HepG2 (cell line): ENCODE measurements around the gene SLC39A1. TPM values are rescaled to one million over a fixed set of nuclear protein-coding genes. Genes with fewer than 3 reads are reported as not detected.
A peak's percentile ranks its signal among the peaks of the same experiment; 100 is the strongest.

Experiments
- AHDC1 ChIP-seq: sonication (generic); formaldehyde crosslinking; IDR thresholded peaks from 2 replicates; pipeline ENCODE4 v1.5.1; 2020; ENCODE audit warnings: mild to moderate bottlenecking, missing genetic modification reagents, borderline replicate concordance
- NR0B2 ChIP-seq: sonication (generic); formaldehyde crosslinking; IDR thresholded peaks from 2 replicates; pipeline ENCODE4 v1.4.0; 2020; ENCODE audit warnings: mild to moderate bottlenecking, missing genetic modification reagents
- TBX2 ChIP-seq: sonication (generic); formaldehyde crosslinking; IDR thresholded peaks from 2 replicates; pipeline ENCODE4 v1.5.0; 2020; ENCODE audit warnings: missing genetic modification reagents, mild to moderate bottlenecking, borderline replicate concordance
- ZBTB33 ChIP-seq: sonication (generic); formaldehyde crosslinking; IDR thresholded peaks from 2 replicates; pipeline ENCODE4 v1.4.0; 2020; ENCODE audit warnings: missing genetic modification reagents
- ZNF720 ChIP-seq: sonication (generic); formaldehyde crosslinking; IDR thresholded peaks from 2 replicates; pipeline ENCODE4 v1.4.0; 2020; ENCODE audit warnings: missing genetic modification reagents
- polyA plus RNA-seq, 8 experiments: library from polyadenylated mRNA; depleted of rRNA in 3 of 8; stranded (reverse) in 7 of 8; unstranded in 1 of 8; fragments of >200 nt; fragmentation: Illumina TruSeq in 4 of 8; extraction: Trizol in 4 of 8; gene quantifications; 2 replicates each; pipeline versions ENCODE4 v1.2.1 to v1.2.3, GENCODE V29; 2011 to 2016; ENCODE audit warnings: low read depth in 4 of 8, missing spikeins in 1 of 8, mixed read lengths in 1 of 8; ENCODE audit not compliant: insufficient read depth in 1 of 8
- total RNA-seq, 5 experiments: library from RNA; depleted of rRNA; stranded (reverse); fragments of >200 nt; fragmentation: Illumina TruSeq; extraction: Trizol; gene quantifications; 2 replicates each; pipeline ENCODE4 v1.2.3, GENCODE V29; 2016; ENCODE audit warnings: low read depth in 1 of 5

Gene SLC39A1
- total and polyA plus RNA-seq, 2 of the 13 experiments (the other 11 are each of a cell fraction or from before 2014, with no cell fraction given): 71.2 to 78.4 TPM

GRCh38 chr1:153945131-153945794, 18.1 kb downstream of the SLC39A1 start (continued):
- no peak for TF ChIP-seq AHDC1 (CRISPR knock-in tag)
- TF ChIP-seq ZNF720 (CRISPR knock-in tag): no peak
- peak; percentile 75 for TF ChIP-seq ZBTB33 (CRISPR knock-in tag)
- TF ChIP-seq TBX2 (CRISPR knock-in tag): no peak
- TF ChIP-seq NR0B2 (CRISPR knock-in tag): no peak
